Progenitor cell of endocrine pancreas (in vitro differentiated cells): ENCODE measurements around the gene UBXN6. TPM values are rescaled to one million over a fixed set of nuclear protein-coding genes. Genes with fewer than 3 reads are reported as not detected.
A peak's percentile ranks its signal among the peaks of the same experiment; 100 is the strongest.

Experiments
- DNase-seq: peaks from one replicate; pipeline ENCODE4 v3.0.0; 2021; ENCODE audit warnings: low spot score; ENCODE audit not compliant: unreplicated experiment
- H3K27ac Mint-ChIP-seq: 2 replicates; pipeline ENCODE4 v1.8.0; 2021; ENCODE audit warnings: mild to moderate bottlenecking, moderate library complexity, mixed read lengths
- H3K27me3 Mint-ChIP-seq: 2 replicates; pipeline ENCODE4 v1.8.0; 2021; ENCODE audit warnings: mixed read lengths
- H3K36me3 Mint-ChIP-seq: 2 replicates; pipeline ENCODE4 v1.8.0; 2022; ENCODE audit warnings: mixed read lengths; ENCODE audit not compliant: insufficient read depth
- H3K4me1 Mint-ChIP-seq: 2 replicates; pipeline ENCODE4 v1.8.0; 2021; ENCODE audit warnings: low read depth, mixed read lengths
- H3K4me3 Mint-ChIP-seq: 2 replicates; pipeline ENCODE4 v1.8.0; 2021; ENCODE audit warnings: low read depth, mild to moderate bottlenecking, moderate library complexity, mixed read lengths
- H3K9me3 Mint-ChIP-seq: 2 replicates; pipeline ENCODE4 v1.8.0; 2021; ENCODE audit warnings: low read depth, mixed read lengths
- CTCF ChIP-seq: fragments of 200-600 bp; sonication (generic); IDR thresholded peaks from one replicate; pipeline ENCODE4 v1.5.0; 2021; ENCODE audit warnings: antibody characterized with exemption, mild to moderate bottlenecking; ENCODE audit not compliant: unreplicated experiment
- total RNA-seq: library from RNA; stranded (reverse); gene quantifications from 2 replicates; pipeline ENCODE4 v1.2.1, GENCODE V29; 2021

UBXN6 gene
- total RNA-seq, 1 donor from 2014 or later = 57.2 TPM

- no peaks in the 10 kb centered on the region for H3K27me3 Mint-ChIP-seq
- TF ChIP-seq CTCF = no peak
- H3K27ac Mint-ChIP-seq = peak overlapping the region; percentile 85
- peaks cover 5% of the 10 kb centered on the region for H3K36me3 Mint-ChIP-seq
- H3K4me3 Mint-ChIP-seq = peak overlapping the region; percentile 80
- DNase-seq = no peak
- H3K9me3 Mint-ChIP-seq = no peaks in the 10 kb centered on the region
- H3K4me1 Mint-ChIP-seq = peaks cover 15% of the 10 kb centered on the region
Measured at GRCh38 chr19:4473011-4473762, 15.6 kb upstream of the UBXN6 start.

GRCh38 chr19:4472174-4472974, 14.8 kb upstream of the UBXN6 start, which contains the start of gene HDGFL2:
Gene HDGFL2 (plus strand): TSS chr19:4472297. CDS start chr19:4472351, 54 bp downstream.
- Mint-ChIP-seq H3K27ac (no peak within 1 kb of the TSS), H3K4me3 (peak within 1 kb of the TSS; percentile 80), H3K9me3 (no peaks in the 10 kb centered on the region), H3K27me3 (no peaks in the 10 kb centered on the region), H3K4me1 (peaks cover 15% of the 10 kb centered on the region), H3K36me3 (peaks cover 2% of the 10 kb centered on the region)
- DNase-seq = no peak
- TF ChIP-seq CTCF = no peak

GRCh38 chr19:4471403-4472173, 14.0 kb upstream of the UBXN6 start:
- DNase-seq = peak; percentile 93
- no peak for TF ChIP-seq CTCF
- Mint-ChIP-seq H3K4me1 (peaks cover 15% of the 10 kb centered on the region), H3K36me3 (peaks cover 2% of the 10 kb centered on the region), H3K27me3 (no peaks in the 10 kb centered on the region), H3K27ac (no peak overlapping the region), H3K9me3 (no peaks in the 10 kb centered on the region), H3K4me3 (no peak overlapping the region)

- no peak overlapping the region for H3K4me3 Mint-ChIP-seq
- no peak overlapping the region for H3K27ac Mint-ChIP-seq
- H3K9me3 Mint-ChIP-seq = no peaks in the 10 kb centered on the region
- no peak for DNase-seq
- no peak for TF ChIP-seq CTCF
- H3K4me1 Mint-ChIP-seq = peaks cover 1% of the 10 kb centered on the region
- no peaks in the 10 kb centered on the region for H3K27me3 Mint-ChIP-seq
- no peaks in the 10 kb centered on the region for H3K36me3 Mint-ChIP-seq
Measured at GRCh38 chr19:4467835-4468234, 10.2 kb upstream of the UBXN6 start.
